HL-60 (cell line): ENCODE measurements around the gene METTL25B.

Experiments
- DNase-seq, 2 experiments: peaks; one replicate each; pipeline ENCODE4 v3.0.0-alpha.2; 2010 to 2020; ENCODE audit warnings: low read depth in 1 of 2, low spot score in 1 of 2
- H3K27ac ChIP-seq: fragments of 250-450 bp; sonication (Bioruptor Pico); replicated peaks from 2 replicates; pipeline ENCODE4 v1.5.1; 2020; ENCODE audit warnings: mild to moderate bottlenecking, moderate library complexity
- H3K27me3 ChIP-seq: fragments of 250-450 bp; sonication (Bioruptor Pico); 2 replicates; pipeline ENCODE4 v1.5.1; 2021; ENCODE audit warnings: mild to moderate bottlenecking, moderate library complexity; ENCODE audit not compliant: insufficient read depth, poor library complexity, severe bottlenecking
- H3K4me3 ChIP-seq: replicated peaks from 2 replicates; pipeline ENCODE4 v1.5.1; 2011; ENCODE audit warnings: mild to moderate bottlenecking, control low read depth, low read length; ENCODE audit not compliant: insufficient read depth
- CTCF ChIP-seq: IDR thresholded peaks from one replicate; pipeline ENCODE4 v1.5.1; 2011; ENCODE audit warnings: low read length, control low read depth, inconsistent platforms; ENCODE audit not compliant: insufficient read depth
- GABPA ChIP-seq: IDR thresholded peaks from 2 replicates; pipeline ENCODE4 v1.6.1; 2012; ENCODE audit warnings: low read depth
- POLR2AphosphoS5 ChIP-seq: IDR thresholded peaks from 2 replicates; pipeline ENCODE4 v1.6.1; 2012; ENCODE audit warnings: low read depth
- REST ChIP-seq: IDR thresholded peaks from 2 replicates; pipeline ENCODE4 v1.6.1; 2012; ENCODE audit warnings: low read depth; ENCODE audit not compliant: insufficient replicate concordance
- SPI1 ChIP-seq: IDR thresholded peaks from 2 replicates; pipeline ENCODE4 v1.6.1; 2012; ENCODE audit warnings: low read depth, mild to moderate bottlenecking, borderline replicate concordance

The METTL25B gene

GRCh38 chr1:156727492-156727891, 777 bp upstream of the METTL25B start:
- TF ChIP-seq SPI1 (peak; percentile 55), GABPA (no peak)
- H3K4me3 ChIP-seq, result peak overlapping the region; percentile 98

GRCh38 chr1:156728599-156729462, 562 bp downstream of the METTL25B start, which contains the start of gene ISG20L2:
Gene ISG20L2, minus strand, starts transcription at chr1:156728766. Its CDS starts 1,114 bp downstream, at chr1:156727652.
- Histone ChIP-seq H3K4me3 (peak within 1 kb of the TSS; percentile 98), H3K27me3 (no peaks in the 10 kb centered on the region), H3K27ac (peak within 1 kb of the TSS; percentile 73)
- TF ChIP-seq CTCF (no peak), SPI1 (peak; percentile 84), GABPA (peak; percentile 83), POLR2AphosphoS5 (peak; percentile 59)
- DNase-seq, result peak; percentile 98 to 100

More at GRCh38 chr1:156727492-156727891, 777 bp upstream of the METTL25B start:
- no peak for DNase-seq
- Histone ChIP-seq H3K27ac (peak overlapping the region; percentile 73), H3K27me3 (no peaks in the 10 kb centered on the region)

GRCh38 chr1:156733989-156734584, 5.8 kb downstream of the METTL25B start:
- DNase-seq, result no peak
- no peak overlapping the region for H3K4me3 ChIP-seq
- no peak for TF ChIP-seq CTCF
- TF ChIP-seq SPI1, result no peak
- TF ChIP-seq POLR2AphosphoS5, result no peak; the same call in 1 of the 2 replicates
- H3K27me3 ChIP-seq, result no peaks in the 10 kb centered on the region
- H3K27ac ChIP-seq, result no peak overlapping the region

GRCh38 chr1:156738407-156738806, 10.1 kb downstream of the METTL25B start:
- DNase-seq, result no peak
- no peak for TF ChIP-seq CTCF
- TF ChIP-seq GABPA, result no peak
- TF ChIP-seq REST, result no peak
- no peak for TF ChIP-seq POLR2AphosphoS5
- TF ChIP-seq SPI1, result no peak

More at GRCh38 chr1:156738407-156738806, 10.1 kb downstream of the METTL25B start:
- no peak overlapping the region for H3K4me3 ChIP-seq
- no peaks in the 10 kb centered on the region for H3K27me3 ChIP-seq
- no peak overlapping the region for H3K27ac ChIP-seq
